Heart right ventricle (tissue), 16 donors: ENCODE measurements around the gene UBE2O. TPM values are rescaled to one million over a fixed set of nuclear protein-coding genes. Genes with fewer than 3 reads are reported as not detected.

Experiments used
- ATAC-seq, 8 donors: fragments of 200-7000 bp; cut with Tn5 transposase; one replicate each; pipeline ENCODE4 v1.9.1; 2020; ENCODE audit warnings: mild to moderate bottlenecking in 8 of 8, moderate library complexity in 8 of 8, moderate number of reproducible peaks in 1 of 8
- DNase-seq, 2 donors: peaks; one replicate each; pipeline ENCODE4 v3.0.0-alpha.2; 2020
- H3K27ac ChIP-seq, 10 donors: fragments of 200-600 bp; sonication (generic) in 2 of 10; one replicate each; pipeline versions ENCODE4 v1.5.0 to v1.8.0; 2020 to 2022; ENCODE audit warnings: mild to moderate bottlenecking in 3 of 10
- H3K27me3 ChIP-seq, 7 donors: fragments of 200-600 bp; one replicate each; pipeline ENCODE4 v1.8.0; 2021 to 2022; ENCODE audit warnings: mild to moderate bottlenecking in 2 of 7
- H3K36me3 ChIP-seq, 9 donors: fragments of 200-600 bp; sonication (generic) in 1 of 9; one replicate each; pipeline versions ENCODE4 v1.5.0 to v1.8.0; 2020 to 2022; ENCODE audit warnings: mild to moderate bottlenecking in 2 of 9
- H3K4me1 ChIP-seq, 9 donors: fragments of 200-600 bp; sonication (generic) in 1 of 9; one replicate each; pipeline versions ENCODE4 v1.5.0 to v1.8.0; 2020 to 2022; ENCODE audit warnings: mild to moderate bottlenecking in 4 of 9
- H3K4me3 ChIP-seq, 10 donors: fragments of 200-600 bp; sonication (generic) in 2 of 10; one replicate each; pipeline versions ENCODE4 v1.5.0 to v1.8.0; 2020 to 2022; ENCODE audit warnings: mild to moderate bottlenecking in 7 of 10, moderate library complexity in 2 of 10
- H3K9me3 ChIP-seq, 11 donors: fragments of 200-600 bp in 10 of 11; sonication (generic) in 2 of 11; one replicate each; pipeline versions ENCODE4 v1.5.0 to v1.8.0; 2013 to 2022; ENCODE audit warnings: mild to moderate bottlenecking in 2 of 11, control low read depth in 1 of 11, moderate library complexity in 1 of 11
- CTCF ChIP-seq, 9 donors: fragments of 200-600 bp; sonication (generic) in 2 of 9; IDR thresholded peaks; one replicate each; pipeline versions ENCODE4 v1.5.0 to v1.8.0; 2021 to 2022; ENCODE audit warnings: antibody characterized with exemption in 9 of 9, mild to moderate bottlenecking in 5 of 9, moderate library complexity in 1 of 9
- WGBS, 2 donors: extraction: QIAGEN DNeasy Blood & Tissue Kit; methylation state at CpG; one replicate each; pipeline ENCODE4 v1.1.7; 2013; ENCODE audit warnings: inconsistent platforms in 1 of 2; 5-methylcytosine and 5-hydroxymethylcytosine counted together
- intact Hi-C, 10 donors: fragments of 100-400 bp; cut with DNase I; formaldehyde crosslinking; loops; one replicate each; pipeline versions ENCODE4 v1.11.1 to v1.14.2; 2022
- polyA plus RNA-seq, 2 donors: library from polyadenylated mRNA; stranded (reverse); fragments of 200-250 nt; gene quantifications; one replicate each; pipeline ENCODE4 v1.2.3, GENCODE V29; 2013
- total RNA-seq, 10 donors: library from RNA; stranded (reverse); fragmentation: NEBNext Ultra II Directional in 3 of 10; extraction: Animal tissue kit (Norgen Biotek cat#: 25700) in 3 of 10; gene quantifications; one replicate each; pipeline versions ENCODE4 v1.2.1 to v1.2.4, GENCODE V29; 2021 to 2023
- donor health status: Arrhythmogenic right ventricular cardiomyopathy.
- donor health status: ischemic (EF 13 %, LVEDD 7.1; RV severe dilation, severe dysfunction).
- donor health status: healthy with polysubstance abuse.
- donor health status: DM: no; HTN: yes; CAD: no.
- donor health status: DM: no; HTN: no; CAD: no.
- donor health status: ischemic (EF 25% LVEDD 6.9; RV normal size, moderate dysfunction).
- donor health status: ischemic (EF 25% LVEDD 5.7; RV mildly dilated, moderate dysfunction).
- donor health status: healthy.
- donor health status: DM: yes; HTN: yes; CAD: no.
- donor health status: Ischemic cardiomyopathy.
- donor health status: ischemic (EF 35%, LVEDD 5.7; RV mildly dilated, moderate dysfunction).
- donor health status: nonischemic (EF 11% LVEDD 7.7; RV severe dilation, severe dysfunction).
- donor health status: DM: yes; HTN: yes; CAD: no.
- donor health status: PGD.
- donor health status: ischemic (EF 29% LVEDD 5.4; RV normal size, mild dysfunction).
- donor health status: nonischemic (EF 23%, LVEDD 6.1; RV moderate dilation, normal function).

Gene UBE2O
- total and polyA plus RNA-seq, 12 donors, result 9.1 to 39.0 (median 34.3) TPM

- Histone ChIP-seq H3K4me3 (no peak overlapping the region), H3K36me3 (peaks cover 0 to 33% (median 0%) of the 10 kb centered on the region in 9 donors), H3K4me1 (peaks cover 0 to 18% (median 7%) of the 10 kb centered on the region in 9 donors), H3K27ac (no peak overlapping the region), H3K27me3 (no peaks in the 10 kb centered on the region), H3K9me3 (no peaks in the 10 kb centered on the region)
- ATAC-seq (no peak), DNase-seq (no peak)
- intact Hi-C loops, result loop anchor here in 4 of 10 donors (2.0 kb wide), 2 partner anchors 37 to 39 kb away; no protein-coding TSS in a partner anchor
- no peak for TF ChIP-seq CTCF (IDR thresholded peaks at IDR 0.05)
- WGBS, 2 donors, result 86 to 88% methylated on average over 8 of the region's 8 CpGs
Observed at GRCh38 chr17:76467809-76468633, 15.1 kb upstream of the UBE2O start.

- ATAC-seq (no peak), DNase-seq (no peak)
- Histone ChIP-seq H3K27ac (no peak within 1 kb of the TSS), H3K4me1 (peaks cover 0 to 18% (median 7%) of the 10 kb centered on the region in 9 donors), H3K36me3 (peaks cover 0 to 27% (median 0%) of the 10 kb centered on the region in 9 donors), H3K27me3 (no peaks in the 10 kb centered on the region), H3K9me3 (no peaks in the 10 kb centered on the region), H3K4me3 (no peak within 1 kb of the TSS)
- intact Hi-C loops, result loop anchor here in 4 of 10 donors (2.0 kb wide), 2 partner anchors 37 to 39 kb away; no protein-coding TSS in a partner anchor
- TF ChIP-seq CTCF (IDR thresholded peaks at IDR 0.05), result no peak
- WGBS, 2 donors, result 76% methylated on average over 11 of the region's 11 CpGs
Observed at GRCh38 chr17:76467366-76467765, 14.4 kb upstream of the UBE2O start, which contains the start of gene AANAT. TSS of gene AANAT (plus strand) at chr17:76467603. CDS start at chr17:76468747, 1,144 bp downstream.

GRCh38 chr17:76466775-76467130 lies 13.8 kb upstream of the UBE2O start:
- Histone ChIP-seq H3K27ac (no peak overlapping the region), H3K9me3 (no peaks in the 10 kb centered on the region), H3K4me1 (peaks cover 0 to 18% (median 7%) of the 10 kb centered on the region in 9 donors), H3K27me3 (no peaks in the 10 kb centered on the region), H3K36me3 (peaks cover 0 to 21% (median 0%) of the 10 kb centered on the region in 9 donors), H3K4me3 (no peak overlapping the region)
- TF ChIP-seq CTCF (IDR thresholded peaks at IDR 0.05), result no peak
- intact Hi-C loops, result loop anchor here (1.0 to 2.0 kb wide), 3 partner anchors 38 to 40 kb away; no protein-coding TSS in a partner anchor
- 93% methylated on average over 6 of the region's 6 CpGs for WGBS, 2 donors
- ATAC-seq (no peak), DNase-seq (no peak)

- 84 to 86% methylated on average over 24 of the region's 24 CpGs for WGBS, 2 donors
- ATAC-seq (no peak), DNase-seq (no peak)
- Histone ChIP-seq H3K36me3 (no peaks in the 10 kb centered on the region), H3K27me3 (no peaks in the 10 kb centered on the region), H3K4me3 (no peak overlapping the region), H3K27ac (no peak overlapping the region), H3K4me1 (peaks cover 0 to 8% (median 3%) of the 10 kb centered on the region in 9 donors), H3K9me3 (no peaks in the 10 kb centered on the region)
- TF ChIP-seq CTCF (IDR thresholded peaks at IDR 0.05), result no peak
- intact Hi-C loops, result no loop called here
Observed at GRCh38 chr17:76462556-76463290, 9.8 kb upstream of the UBE2O start.
